Gastrocnemius medialis (tissue), 4 donors: ENCODE measurements around the gene GREB1L.

Source experiments
- CTCF ChIP-seq, 5 experiments: fragments of 450-650 bp in 3 of 5; fragments of 200-600 bp in 2 of 5; sonication (generic) in 2 of 5; IDR thresholded peaks in 4 of 5; conservative IDR thresholded peaks in 1 of 5; 1 replicate in 4 of 5; 2 replicates in 1 of 5; pipeline ENCODE4 v1.5.1; 2016 to 2019; ENCODE audit warnings: antibody characterized with exemption in 5 of 5, mild to moderate bottlenecking in 3 of 5, moderate library complexity in 3 of 5
- POLR2A ChIP-seq, 2 donors: fragments of 450-650 bp; IDR thresholded peaks; one replicate each; pipeline ENCODE4 v1.6.1; 2017; ENCODE audit warnings: antibody characterized with exemption in 2 of 2, mild to moderate bottlenecking in 2 of 2, moderate library complexity in 2 of 2

DNA sequence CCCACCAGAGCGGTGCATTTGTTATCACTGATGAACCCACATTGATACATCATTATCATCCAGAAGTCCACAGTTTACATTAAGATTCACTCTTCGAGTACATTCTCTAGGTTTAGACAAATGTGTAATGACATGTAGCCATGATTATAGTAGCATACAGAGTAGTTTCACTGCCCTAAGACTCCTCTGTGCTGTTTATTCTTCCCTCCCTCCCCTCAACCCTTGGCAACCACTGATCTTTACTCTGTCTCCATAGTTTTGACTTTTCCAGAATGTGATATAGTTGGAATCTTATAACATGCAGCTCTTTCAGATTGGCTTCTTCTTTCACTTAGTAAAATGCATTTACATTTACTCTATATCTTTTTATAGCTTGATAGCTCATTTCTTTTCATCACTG is 31.2 kb upstream of the GREB1L start:
- TF ChIP-seq POLR2A (IDR thresholded peaks at IDR 0.05) (no peak), CTCF (IDR thresholded peaks at IDR 0.05 in 4 of 5, conservative IDR thresholded peaks at IDR 0.05 in 1 of 5) (no peak)
